SK-N-SH treated with all-trans-retinoic acid at 6 μM for 48 hours (cell line): ENCODE results near the gene HDC.

ENCODE experiments used
- ATAC-seq: fragments of 200-7000 bp; cut with Tn5 transposase; 3 replicates; pipeline ENCODE4 v1.9.1; 2020; ENCODE audit warnings: mild to moderate bottlenecking, moderate library complexity
- ARNTL ChIP-seq: fragments of 450-650 bp; formaldehyde crosslinking; IDR thresholded peaks from 2 replicates; pipeline ENCODE4 v1.5.0; 2020; ENCODE audit warnings: low read depth, mild to moderate bottlenecking, moderate library complexity, borderline replicate concordance
- BACH2 ChIP-seq: fragments of 250-450 bp; sonication (Bioruptor Pico); IDR thresholded peaks from 2 replicates; pipeline ENCODE4 v1.9.0; 2021; ENCODE audit warnings: mild to moderate bottlenecking, borderline replicate concordance
- CREB5 ChIP-seq: fragments of 250-450 bp; sonication (Bioruptor Pico); IDR thresholded peaks from 2 replicates; pipeline ENCODE4 v1.5.1; 2020; ENCODE audit warnings: low read depth, mild to moderate bottlenecking, moderate library complexity
- CSDC2 ChIP-seq: fragments of 250-450 bp; sonication (Bioruptor Pico); IDR thresholded peaks from 2 replicates; pipeline ENCODE4 v1.5.0; 2020; ENCODE audit warnings: mild to moderate bottlenecking, moderate library complexity
- CSRNP3 ChIP-seq: fragments of 250-450 bp; sonication (Bioruptor Pico); IDR thresholded peaks from 2 replicates; pipeline ENCODE4 v1.5.1; 2021; ENCODE audit warnings: mild to moderate bottlenecking, moderate library complexity
- ESRRG ChIP-seq: fragments of 250-450 bp; sonication (Bioruptor Pico); IDR thresholded peaks from 2 replicates; pipeline ENCODE4 v1.6.1; 2021; ENCODE audit warnings: mild to moderate bottlenecking
- GLIS3 ChIP-seq: fragments of 250-450 bp; sonication (Bioruptor Pico); IDR thresholded peaks from 2 replicates; pipeline ENCODE4 v1.5.0; 2020; ENCODE audit warnings: mild to moderate bottlenecking, moderate library complexity
- ISL1 ChIP-seq: fragments of 250-450 bp; sonication (Bioruptor Pico); IDR thresholded peaks from 2 replicates; pipeline ENCODE4 v2.1.2; 2022; ENCODE audit warnings: mild to moderate bottlenecking, moderate library complexity
- OSR1 ChIP-seq: fragments of 250-450 bp; sonication (Bioruptor Pico); IDR thresholded peaks from 2 replicates; pipeline ENCODE4 v1.8.0; 2022; ENCODE audit warnings: moderate library complexity, mild to moderate bottlenecking, inconsistent platforms
- PATZ1 ChIP-seq: fragments of 250-450 bp; sonication (Bioruptor Pico); IDR thresholded peaks from 2 replicates; pipeline ENCODE4 v1.8.0; 2020; ENCODE audit warnings: mild to moderate bottlenecking, moderate library complexity, borderline replicate concordance
- POU6F1 ChIP-seq: fragments of 250-450 bp; sonication (Bioruptor Pico); IDR thresholded peaks from 2 replicates; pipeline ENCODE4 v1.8.0; 2021; ENCODE audit warnings: low read depth, mild to moderate bottlenecking, moderate library complexity, borderline replicate concordance
- PPARA ChIP-seq: fragments of 250-450 bp; sonication (Bioruptor Pico); IDR thresholded peaks from 2 replicates; pipeline ENCODE4 v1.5.0; 2020; ENCODE audit warnings: mild to moderate bottlenecking, borderline replicate concordance
- RARB ChIP-seq: fragments of 250-450 bp; sonication (Bioruptor Pico); IDR thresholded peaks from 2 replicates; pipeline ENCODE4 v1.8.0; 2021; ENCODE audit warnings: mild to moderate bottlenecking, moderate library complexity
- SNAI2 ChIP-seq: fragments of 250-450 bp; sonication (Bioruptor Pico); IDR thresholded peaks from 2 replicates; pipeline ENCODE4 v1.5.0; 2020; ENCODE audit warnings: mild to moderate bottlenecking, moderate library complexity
- TCF4 ChIP-seq: fragments of 250-450 bp; sonication (Bioruptor Pico); IDR thresholded peaks from 2 replicates; pipeline ENCODE4 v1.8.0; 2021; ENCODE audit warnings: mild to moderate bottlenecking, moderate library complexity, borderline replicate concordance
- TOX ChIP-seq: fragments of 250-450 bp; sonication (Bioruptor Pico); IDR thresholded peaks from 2 replicates; pipeline ENCODE4 v1.8.0; 2021; ENCODE audit warnings: mild to moderate bottlenecking, moderate library complexity, borderline replicate concordance
- TSHZ2 ChIP-seq: fragments of 250-450 bp; sonication (Bioruptor Pico); IDR thresholded peaks from 2 replicates; pipeline ENCODE4 v1.5.0; 2020; ENCODE audit warnings: mild to moderate bottlenecking, moderate library complexity
- ZC3H10 ChIP-seq: fragments of 250-450 bp; sonication (Bioruptor Pico); IDR thresholded peaks from 2 replicates; pipeline ENCODE4 v1.5.1; 2021; ENCODE audit warnings: mild to moderate bottlenecking, moderate library complexity
- ZFP3 ChIP-seq: fragments of 250-450 bp; sonication (Bioruptor Pico); IDR thresholded peaks from 2 replicates; pipeline ENCODE4 v1.5.0; 2020; ENCODE audit warnings: mild to moderate bottlenecking, moderate library complexity
- ZFP30 ChIP-seq: fragments of 450-650 bp; formaldehyde crosslinking; IDR thresholded peaks from 2 replicates; pipeline ENCODE4 v1.5.0; 2022; ENCODE audit warnings: mild to moderate bottlenecking, moderate library complexity
- ZNF565 ChIP-seq: fragments of 450-650 bp; formaldehyde crosslinking; conservative IDR thresholded peaks from 2 replicates; pipeline ENCODE4 v1.5.0; 2020; ENCODE audit warnings: low read depth, mild to moderate bottlenecking, moderate library complexity
- ZNF70 ChIP-seq: fragments of 450-650 bp; formaldehyde crosslinking; IDR thresholded peaks from 2 replicates; pipeline ENCODE4 v1.5.0; 2020; ENCODE audit warnings: mild to moderate bottlenecking, moderate library complexity
- ZNF8 ChIP-seq: fragments of 450-650 bp; formaldehyde crosslinking; IDR thresholded peaks from 2 replicates; pipeline ENCODE4 v1.5.0; 2020; ENCODE audit warnings: mild to moderate bottlenecking, moderate library complexity

HDC gene

GRCh38 chr15:50275091-50275490, 9.6 kb upstream of the HDC start (continued):
- TF ChIP-seq PATZ1 (CRISPR knock-in tag) (no peak), TCF4 (CRISPR knock-in tag) (no peak), ISL1 (CRISPR knock-in tag) (no peak), ZFP3 (CRISPR knock-in tag) (no peak), ZFP30 (no peak), OSR1 (CRISPR knock-in tag) (no peak), RARB (CRISPR knock-in tag) (no peak), PPARA (CRISPR knock-in tag) (no peak), ZNF565 (CRISPR knock-in tag) (no peak), ZC3H10 (CRISPR knock-in tag) (no peak), ESRRG (no peak)

- no peak for ATAC-seq
- TF ChIP-seq TOX (CRISPR knock-in tag): no peak
- TF ChIP-seq, all 23 proteins: peak for 0
Measured at GRCh38 chr15:50267577-50267976, 2.1 kb upstream of the HDC start.

GRCh38 chr15:50262533-50262932, 3.0 kb downstream of the HDC start:
- no peak for ATAC-seq
- TF ChIP-seq PPARA (CRISPR knock-in tag) (no peak), TSHZ2 (no peak), GLIS3 (CRISPR knock-in tag) (no peak), TCF4 (CRISPR knock-in tag) (no peak)

GRCh38 chr15:50261981-50262380, 3.5 kb downstream of the HDC start:
- TF ChIP-seq ZNF70 (CRISPR knock-in tag): no peak
- TF ChIP-seq POU6F1: no peak
- TF ChIP-seq ISL1 (CRISPR knock-in tag): no peak
- no peak for TF ChIP-seq BACH2 (CRISPR knock-in tag)
- no peak for TF ChIP-seq ZFP3 (CRISPR knock-in tag)
- no peak for TF ChIP-seq ZC3H10 (CRISPR knock-in tag)
- TF ChIP-seq TOX (CRISPR knock-in tag): no peak
- no peak for TF ChIP-seq ZNF565 (CRISPR knock-in tag)
- no peak for TF ChIP-seq CSRNP3 (CRISPR knock-in tag)
- no peak for TF ChIP-seq CSDC2 (CRISPR knock-in tag)
- TF ChIP-seq ZFP30: no peak
- TF ChIP-seq OSR1 (CRISPR knock-in tag): no peak
- no peak for TF ChIP-seq GLIS3 (CRISPR knock-in tag)
- TF ChIP-seq PPARA (CRISPR knock-in tag): no peak
- TF ChIP-seq ARNTL: no peak
- TF ChIP-seq ESRRG: no peak
- TF ChIP-seq SNAI2: no peak
- TF ChIP-seq TCF4 (CRISPR knock-in tag): no peak
- no peak for TF ChIP-seq ZNF8
- no peak for TF ChIP-seq CREB5
- no peak for ATAC-seq
